GM20431 (cell line): ENCODE data around the gene TUBG1.

Experiments
- in situ Hi-C: fragments of 300-500 bp; cut with MseI, MboI; formaldehyde crosslinking; loops from one replicate; pipeline ENCODE4 v1.15.0; 2020; ENCODE audit warnings: low sequenced_read_pairs; ENCODE audit not compliant: unreplicated experiment

TUBG1 gene

GRCh38 chr17:42609182-42609813 is at the start of gene TUBG1, which contains the start of gene RETREG3:
TSS of gene TUBG1 (plus strand) at chr17:42609683. CDS start at chr17:42609738, 55 bp downstream.
TSS of gene RETREG3 (minus strand) at chr17:42609374. CDS start at chr17:42609324, 50 bp downstream.
- in situ Hi-C loops = no loop called here

- in situ Hi-C loops = no loop called here
These were observed 49.2 kb upstream of the TUBG1 start for GRCh38 chr17:42560246-42560645.

DNA sequence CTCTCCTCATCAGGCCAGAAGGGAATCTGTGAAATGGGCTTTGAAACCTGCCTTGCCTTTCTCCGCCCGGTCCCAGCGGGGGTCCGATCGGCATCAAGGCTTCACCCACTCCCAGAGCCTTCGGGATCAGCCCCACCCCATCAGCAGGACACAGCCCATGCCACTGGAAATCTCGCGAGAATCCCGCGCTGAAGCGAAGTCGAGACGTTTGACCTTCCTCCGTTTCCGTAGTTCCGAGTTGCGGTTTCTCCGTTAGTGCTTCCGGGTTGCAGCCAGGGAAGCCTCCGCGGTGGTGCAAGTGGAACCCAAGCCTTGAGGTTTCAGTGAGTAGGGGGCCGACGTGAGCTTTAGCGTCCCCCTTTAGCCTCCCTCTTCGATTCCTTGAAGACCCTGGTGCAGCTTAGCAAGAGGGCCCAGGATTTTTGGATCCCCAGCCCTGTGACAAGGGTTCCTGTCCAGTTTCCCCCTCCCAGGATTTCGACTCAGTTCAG is 47.5 kb upstream of the TUBG1 start, which contains the start of gene COASY:
Gene COASY, plus strand, starts transcription at position 252 of the 491 bp plus-strand sequence. CDS start 475 bp downstream, outside the sequence.
- in situ Hi-C loops = no loop called here

- in situ Hi-C loops = no loop called here
These were observed 46.9 kb upstream of the TUBG1 start for GRCh38 chr17:42562388-42563142.

GRCh38 chr17:42563143-42563509 is 46.4 kb upstream of the TUBG1 start:
- in situ Hi-C loops = no loop called here

- in situ Hi-C loops = no loop called here
These were observed 45.9 kb upstream of the TUBG1 start for GRCh38 chr17:42563543-42563942.

- in situ Hi-C loops = no loop called here
These were observed 45.5 kb upstream of the TUBG1 start for GRCh38 chr17:42563950-42564349.

DNA sequence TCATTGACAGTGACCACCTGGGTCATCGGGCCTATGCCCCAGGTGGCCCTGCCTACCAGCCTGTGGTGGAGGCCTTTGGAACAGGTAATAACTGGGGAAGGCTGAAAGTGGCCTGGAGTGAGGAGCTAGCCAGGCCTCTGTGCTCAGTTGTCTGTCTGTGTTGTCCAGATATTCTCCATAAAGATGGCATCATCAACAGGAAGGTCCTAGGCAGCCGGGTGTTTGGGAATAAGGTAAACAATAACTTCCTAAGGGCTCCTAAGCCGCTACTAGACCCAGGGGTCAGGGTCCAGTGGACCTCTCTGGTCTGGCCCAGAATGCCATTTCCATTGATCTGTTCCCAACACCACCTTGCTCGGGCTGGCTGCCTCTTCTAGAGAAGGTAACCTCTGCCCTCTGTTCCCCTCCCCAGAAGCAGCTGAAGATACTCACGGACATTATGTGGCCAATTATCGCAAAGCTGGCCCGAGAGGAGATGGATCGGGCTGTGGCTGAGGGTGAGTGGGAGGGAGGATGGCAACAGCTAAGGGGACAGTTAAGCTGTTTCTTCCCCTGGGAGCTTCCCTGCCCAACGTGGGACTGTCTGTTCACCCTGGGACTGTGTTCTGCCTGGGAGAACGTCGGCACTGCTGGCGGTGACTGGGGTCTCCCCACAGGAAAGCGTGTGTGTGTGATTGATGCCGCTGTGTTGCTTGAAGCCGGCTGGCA is 44.5 kb upstream of the TUBG1 start:
- in situ Hi-C loops = no loop called here

- in situ Hi-C loops = no loop called here
These were observed 43.8 kb upstream of the TUBG1 start for GRCh38 chr17:42565523-42566214.

DNA sequence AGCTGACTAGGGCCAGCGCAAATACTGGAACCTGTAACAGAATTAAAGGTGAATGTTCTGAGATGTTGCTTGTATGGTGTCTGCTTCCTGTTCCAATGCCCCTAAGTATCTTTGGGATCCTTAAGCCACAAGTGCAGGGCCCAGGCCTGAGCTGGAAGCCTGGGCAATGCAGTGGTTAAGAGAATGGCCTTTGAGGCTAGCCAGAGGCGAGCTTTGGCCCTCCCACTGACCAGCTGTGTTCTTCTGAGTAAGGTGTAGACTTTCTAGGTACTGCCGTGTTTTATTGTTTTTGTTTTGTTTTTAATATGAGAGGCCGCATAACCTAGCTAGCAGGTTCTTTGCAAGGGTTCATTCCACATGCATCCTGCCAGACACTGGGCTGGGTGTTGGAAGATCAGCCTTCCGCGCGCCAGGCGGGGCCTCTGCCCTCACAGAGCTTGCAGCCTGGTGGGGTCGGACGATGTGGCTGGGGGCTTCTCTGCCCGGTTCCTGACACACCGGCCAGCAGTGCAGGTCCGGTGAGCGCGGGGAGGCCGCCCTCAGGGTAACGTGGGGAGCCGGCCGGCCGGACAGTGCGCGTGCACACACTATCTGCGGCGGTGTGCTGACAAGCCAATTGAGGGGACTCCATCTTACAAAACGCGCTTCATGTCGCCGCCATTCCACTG is 43.1 kb upstream of the TUBG1 start:
- in situ Hi-C loops = no loop called here

DNA sequence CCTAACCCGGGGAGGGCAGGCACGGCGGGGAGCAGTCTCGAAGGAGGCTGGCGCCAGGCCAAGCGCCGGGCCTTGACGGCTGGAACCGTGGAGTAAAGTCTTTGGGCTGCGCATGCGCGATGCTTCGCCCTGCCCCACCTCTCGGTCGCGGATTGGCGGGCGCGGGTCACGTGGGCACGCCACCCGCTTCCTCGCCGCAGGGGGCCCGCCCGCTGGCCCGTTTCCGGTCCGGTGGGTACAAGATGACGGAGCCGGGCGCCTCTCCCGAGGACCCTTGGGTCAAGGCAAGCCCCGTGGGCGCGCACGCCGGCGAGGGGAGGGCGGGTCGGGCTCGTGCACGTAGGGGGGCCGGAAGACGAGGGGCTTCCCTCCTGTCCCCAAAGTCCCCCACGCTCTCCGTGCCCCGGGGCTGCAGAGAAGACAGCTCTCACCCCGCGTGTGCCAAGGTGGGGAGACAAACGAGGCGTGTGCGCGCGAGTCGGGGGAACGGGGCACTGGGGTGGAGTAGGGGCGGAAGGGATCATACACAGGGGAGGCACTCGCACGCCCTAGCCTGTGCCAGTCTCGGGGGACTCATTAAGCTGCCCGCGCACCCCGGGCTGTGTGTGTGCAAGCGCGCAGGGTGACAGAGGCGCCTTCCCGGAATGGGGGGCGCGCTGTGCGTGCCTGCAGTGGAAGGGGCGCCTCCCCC is 42.5 kb upstream of the TUBG1 start, which contains the start of gene MLX:
Gene MLX, plus strand, starts transcription at position 218 of the 691 bp plus-strand sequence. Its CDS starts 25 bp downstream, at position 243.
- in situ Hi-C loops = no loop called here

- in situ Hi-C loops = no loop called here
These were observed 41.0 kb upstream of the TUBG1 start for GRCh38 chr17:42568341-42569111.

DNA sequence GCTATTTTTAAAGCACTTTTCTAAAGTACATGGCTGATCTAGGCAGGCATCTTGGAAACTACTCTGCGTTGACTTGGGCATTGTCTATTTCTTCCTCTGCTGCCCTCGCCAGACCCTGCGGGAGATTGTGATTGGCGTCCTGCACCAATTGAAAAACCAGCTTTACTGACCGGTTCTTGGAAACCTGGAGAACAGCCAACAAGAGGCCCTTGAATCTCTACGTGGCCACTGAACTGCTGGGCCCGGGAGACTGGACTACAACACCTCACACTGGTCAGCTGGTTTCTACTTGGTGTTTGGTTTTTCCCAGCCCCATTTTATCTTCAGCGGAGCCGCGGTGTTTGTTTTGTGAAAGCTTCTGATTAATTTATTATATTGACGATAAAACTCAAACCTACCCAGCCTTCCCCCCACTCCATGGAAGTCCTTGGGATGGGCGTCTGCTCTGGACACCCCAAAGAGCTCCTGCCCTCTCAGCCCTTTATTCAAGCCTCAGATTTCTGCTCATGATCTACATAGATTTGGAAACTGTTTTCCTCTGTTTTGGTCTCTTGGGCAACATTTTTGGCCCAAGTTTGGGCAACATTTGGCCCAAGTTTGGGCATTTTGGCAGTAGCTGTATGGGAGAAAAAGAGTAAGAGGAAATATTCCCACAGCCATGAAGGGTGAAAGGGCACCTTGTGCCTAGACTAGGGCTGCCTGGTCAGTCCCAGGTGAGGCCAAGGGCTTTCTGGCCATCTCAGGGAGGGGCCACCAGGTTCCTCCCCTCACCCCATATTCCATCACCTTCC is 37.9 kb upstream of the TUBG1 start:
- in situ Hi-C loops = loop anchor here (10.0 kb wide), 1 partner anchor 113 kb away; the partner anchor contains the start of genes CCR10 and CNTNAP1

DNA sequence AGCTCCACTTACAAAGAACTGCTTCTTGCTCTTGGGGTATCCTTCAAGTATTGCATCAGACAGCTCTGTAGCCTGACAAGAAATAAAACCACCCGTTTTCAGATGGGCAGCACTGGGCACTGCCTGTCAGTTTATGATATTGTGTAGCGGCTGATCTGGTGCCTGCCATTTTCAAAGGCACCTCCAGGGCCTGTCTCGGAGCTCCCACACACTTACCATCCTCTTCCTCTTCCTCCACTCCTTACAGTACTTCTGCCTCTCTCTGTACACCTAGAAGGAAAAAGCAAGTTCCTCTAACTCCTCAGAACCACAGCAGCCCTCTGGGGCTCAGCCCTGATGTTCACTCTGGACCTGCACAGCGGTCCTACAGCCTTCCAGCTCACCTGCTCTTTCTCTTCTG is 36.4 kb upstream of the TUBG1 start:
- in situ Hi-C loops = loop anchor here (10.0 kb wide), 1 partner anchor 112 kb away; the partner anchor contains the start of genes CCR10 and CNTNAP1

DNA sequence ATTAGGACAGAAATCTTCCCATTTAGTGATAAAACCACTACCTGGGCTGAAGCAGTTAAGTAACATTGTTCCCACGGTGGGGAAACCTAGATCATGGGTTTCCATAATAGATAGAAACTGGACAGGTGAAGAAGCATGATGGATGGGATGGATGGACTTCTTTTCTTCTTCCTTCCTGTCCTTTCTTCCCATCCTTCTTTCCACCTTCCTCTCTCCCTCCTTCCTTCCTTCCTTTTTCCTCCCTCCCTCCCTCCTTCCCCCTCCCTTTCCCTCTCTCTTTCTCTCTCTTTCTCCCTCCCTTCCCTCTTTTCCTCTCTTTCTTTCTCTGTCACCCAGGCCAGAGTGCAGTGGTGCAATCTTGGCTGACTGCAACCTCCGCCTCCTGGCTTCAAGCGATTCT is 35.0 kb upstream of the TUBG1 start:
- in situ Hi-C loops = loop anchor here (10.0 kb wide), 1 partner anchor 110 kb away; the partner anchor contains the start of genes CCR10 and CNTNAP1

GRCh38 chr17:42577140-42577531 is 32.3 kb upstream of the TUBG1 start:
- in situ Hi-C loops = loop anchor here (10.0 kb wide), 1 partner anchor 108 kb away; the partner anchor contains the start of genes CCR10 and CNTNAP1
